Mesenchymal stem cell (in vitro differentiated cells and primary cell): ENCODE data around the gene REV1.

Source experiments
- DNase-seq: peaks from one replicate; pipeline ENCODE4 v3.0.0-alpha.2; 2013
- H2AFZ ChIP-seq: one replicate; pipeline ENCODE4 v1.6.1; 2013; ENCODE audit warnings: low read depth, mild to moderate bottlenecking, control low read depth, inconsistent platforms, low read length, moderate library complexity
- H2AK5ac ChIP-seq: 2 replicates; pipeline ENCODE4 v1.6.1; 2013; ENCODE audit warnings: low read length, moderate library complexity, mild to moderate bottlenecking, inconsistent platforms; ENCODE audit not compliant: severe bottlenecking
- H2BK120ac ChIP-seq: one replicate; pipeline ENCODE4 v1.6.1; 2013; ENCODE audit warnings: low read depth, mild to moderate bottlenecking, inconsistent platforms, low read length, moderate library complexity
- H2BK12ac ChIP-seq, 2 experiments: one replicate each; pipeline ENCODE4 v1.6.1; 2013; ENCODE audit warnings: inconsistent platforms in 2 of 2, low read length in 2 of 2, mild to moderate bottlenecking in 2 of 2, moderate library complexity in 2 of 2, control low read depth in 1 of 2
- H2BK15ac ChIP-seq: one replicate; pipeline ENCODE4 v1.6.1; 2013; ENCODE audit warnings: mild to moderate bottlenecking, low read depth, inconsistent platforms; ENCODE audit not compliant: poor library complexity, severe bottlenecking
- H2BK5ac ChIP-seq: 2 replicates; pipeline ENCODE4 v1.6.1; 2013; ENCODE audit warnings: low read depth, mild to moderate bottlenecking, low read length, control low read depth, inconsistent platforms; ENCODE audit not compliant: poor library complexity, severe bottlenecking
- H3K14ac ChIP-seq, 2 experiments: one replicate each; pipeline ENCODE4 v1.6.1; 2013; ENCODE audit warnings: inconsistent platforms in 2 of 2, low read length in 2 of 2, control low read depth in 1 of 2, mild to moderate bottlenecking in 1 of 2, moderate library complexity in 1 of 2
- H3K18ac ChIP-seq, 2 experiments: one replicate each; pipeline ENCODE4 v1.6.1; 2013; ENCODE audit warnings: inconsistent platforms in 2 of 2, low read length in 2 of 2, control low read depth in 1 of 2, low read depth in 1 of 2, mild to moderate bottlenecking in 1 of 2
- H3K23ac ChIP-seq, 2 experiments: one replicate each; pipeline ENCODE4 v1.6.1; 2013; ENCODE audit warnings: inconsistent platforms in 2 of 2, low read length in 2 of 2, mild to moderate bottlenecking in 2 of 2, moderate library complexity in 2 of 2, control low read depth in 1 of 2
- H3K27ac ChIP-seq: 2 replicates; pipeline ENCODE4 v1.5.1; 2013; ENCODE audit warnings: mild to moderate bottlenecking, moderate library complexity, low read length, control low read depth, inconsistent platforms; ENCODE audit not compliant: poor library complexity, severe bottlenecking
- H3K27me3 ChIP-seq, 2 experiments: 2 replicates each; pipeline versions ENCODE4 v1.6.1 to v1.7.0; 2013; ENCODE audit warnings: low read length in 2 of 2, mild to moderate bottlenecking in 2 of 2, moderate library complexity in 2 of 2, control low read depth in 1 of 2, inconsistent platforms in 1 of 2; ENCODE audit not compliant: control insufficient read depth in 1 of 2, insufficient read depth in 1 of 2
- H3K36me3 ChIP-seq, 2 experiments: 2 replicates each; pipeline versions ENCODE4 v1.6.1 to v1.7.0; 2013; ENCODE audit warnings: low read length in 2 of 2, control low read depth in 1 of 2, inconsistent platforms in 1 of 2, low read depth in 1 of 2, mild to moderate bottlenecking in 1 of 2; ENCODE audit not compliant: insufficient read depth in 2 of 2, control insufficient read depth in 1 of 2
- H3K4ac ChIP-seq, 2 experiments: one replicate each; pipeline ENCODE4 v1.6.1; 2013; ENCODE audit warnings: inconsistent platforms in 2 of 2, low read length in 2 of 2, mild to moderate bottlenecking in 2 of 2, moderate library complexity in 2 of 2, control low read depth in 1 of 2, low read depth in 1 of 2
- H3K4me1 ChIP-seq: 2 replicates; pipeline ENCODE4 v1.6.1; 2013; ENCODE audit warnings: low read depth, low read length, control low read depth; ENCODE audit not compliant: control insufficient read depth, insufficient read depth
- H3K4me2 ChIP-seq: 2 replicates; pipeline ENCODE4 v1.6.1; 2013; ENCODE audit warnings: low read length, mild to moderate bottlenecking, inconsistent platforms; ENCODE audit not compliant: poor library complexity, severe bottlenecking
- H3K4me3 ChIP-seq, 2 experiments: 2 replicates each; pipeline versions ENCODE4 v1.5.1 to v1.7.0; 2013; ENCODE audit warnings: low read length in 2 of 2, mild to moderate bottlenecking in 2 of 2, control low read depth in 1 of 2, low read depth in 1 of 2; ENCODE audit not compliant: insufficient read depth in 1 of 2
- H3K79me1 ChIP-seq: replicated peaks from 2 replicates; pipeline ENCODE4 v1.6.1; 2013; ENCODE audit warnings: mild to moderate bottlenecking, control low read depth, low read length, inconsistent platforms; ENCODE audit not compliant: poor library complexity, severe bottlenecking
- H3K9ac ChIP-seq: 2 replicates; pipeline ENCODE4 v1.7.0; 2013; ENCODE audit warnings: mild to moderate bottlenecking, low read length, moderate library complexity
- H3K9me3 ChIP-seq: 2 replicates; pipeline ENCODE4 v1.7.0; 2013; ENCODE audit warnings: mild to moderate bottlenecking, low read length; ENCODE audit not compliant: control insufficient read depth
- H4K8ac ChIP-seq: one replicate; pipeline ENCODE4 v1.6.1; 2013; ENCODE audit warnings: inconsistent platforms, mild to moderate bottlenecking, low read length, moderate library complexity
- H4K91ac ChIP-seq: one replicate; pipeline ENCODE4 v1.6.1; 2013; ENCODE audit warnings: mild to moderate bottlenecking, low read length, inconsistent platforms
- WGBS: methylation state at CpG from one replicate; pipeline ENCODE4 v1.1.7; 2013; ENCODE audit warnings: mixed read lengths; 5-methylcytosine and 5-hydroxymethylcytosine counted together

Gene REV1

DNA sequence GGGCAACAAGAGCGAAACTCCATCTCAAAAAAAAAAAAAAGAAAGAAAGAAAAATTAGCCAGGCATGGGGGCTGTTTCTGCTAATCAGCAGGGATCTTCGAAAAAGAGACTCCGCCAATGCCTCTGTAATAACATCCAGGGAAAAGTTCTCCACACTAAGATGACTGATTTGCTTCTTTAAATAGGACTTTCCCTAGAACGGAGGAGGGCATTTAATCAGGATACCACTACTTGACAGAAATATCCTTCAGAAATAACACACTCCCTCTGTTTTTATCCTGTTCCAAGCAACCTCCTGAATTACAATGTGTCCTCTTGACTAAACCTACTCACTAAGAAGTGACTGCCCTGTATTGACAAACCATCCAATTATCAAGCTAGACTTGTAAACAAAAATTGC, 21.7 kb downstream of the REV1 start:
- no peaks in the 10 kb centered on the region for H3K9me3 ChIP-seq
- H3K23ac ChIP-seq = no peak overlapping the region
- H3K4me1 ChIP-seq = no peaks in the 10 kb centered on the region
- H2BK120ac ChIP-seq = no peak overlapping the region
- no peak overlapping the region for H3K4me3 ChIP-seq
- H3K14ac ChIP-seq = no peak overlapping the region
- no peak overlapping the region for H2AFZ ChIP-seq
- H4K8ac ChIP-seq = no peak overlapping the region
- H3K4me2 ChIP-seq = no peak overlapping the region
- DNase-seq = no peak
- H2BK12ac ChIP-seq = no peak overlapping the region
- H3K79me1 ChIP-seq = peaks cover 15% of the 10 kb centered on the region
- H2BK5ac ChIP-seq = no peak overlapping the region
- H3K4ac ChIP-seq = no peak overlapping the region
- H2AK5ac ChIP-seq = no peak overlapping the region
- H3K9ac ChIP-seq = no peak overlapping the region
- WGBS = 92% methylated on average over 3 of the region's 4 CpGs
- no peak overlapping the region for H3K27ac ChIP-seq
- H4K91ac ChIP-seq = no peak overlapping the region
- no peaks in the 10 kb centered on the region for H3K27me3 ChIP-seq
- peaks cover 2 to 5% of the 10 kb centered on the region in 2 experiments for H3K36me3 ChIP-seq
- no peak overlapping the region for H3K18ac ChIP-seq
- H2BK15ac ChIP-seq = no peak overlapping the region

DNA sequence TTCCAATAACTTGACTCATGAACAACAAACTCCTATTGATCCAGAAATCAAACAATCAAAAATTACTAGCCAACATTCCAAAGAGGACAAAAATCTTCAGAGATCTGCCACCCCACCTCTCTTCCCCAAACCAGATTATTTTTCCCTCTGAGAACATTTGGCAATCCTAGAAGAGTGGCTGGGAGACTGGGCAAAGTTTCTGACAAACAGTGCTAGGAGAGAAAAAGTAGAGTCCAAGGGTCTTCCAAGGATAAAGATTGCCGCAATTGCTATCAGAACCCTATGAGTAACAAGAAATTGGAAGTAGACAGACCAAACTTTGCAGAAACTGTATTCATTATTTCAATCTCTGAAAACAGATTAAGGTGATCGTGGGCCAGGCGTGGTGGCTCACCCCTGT, 22.4 kb downstream of the REV1 start:
- Histone ChIP-seq H2BK5ac (no peak overlapping the region), H2AFZ (no peak overlapping the region), H2BK15ac (no peak overlapping the region), H3K36me3 (peaks cover 3 to 6% of the 10 kb centered on the region in 2 experiments), H3K27ac (no peak overlapping the region), H3K79me1 (peaks cover 13% of the 10 kb centered on the region), H4K91ac (no peak overlapping the region), H3K9me3 (peaks cover under 1% of the 10 kb centered on the region), H3K23ac (no peak overlapping the region), H3K9ac (no peak overlapping the region), H2AK5ac (no peak overlapping the region), H3K4me2 (no peak overlapping the region), H2BK120ac (no peak overlapping the region), H3K4me3 (no peak overlapping the region), H3K4me1 (no peaks in the 10 kb centered on the region), H3K14ac (no peak overlapping the region), H3K4ac (no peak overlapping the region), H3K18ac (no peak overlapping the region), H4K8ac (no peak overlapping the region), H3K27me3 (no peaks in the 10 kb centered on the region), H2BK12ac (no peak overlapping the region)
- DNase-seq = no peak
- WGBS = 98% methylated on average over 3 of the region's 3 CpGs

DNA sequence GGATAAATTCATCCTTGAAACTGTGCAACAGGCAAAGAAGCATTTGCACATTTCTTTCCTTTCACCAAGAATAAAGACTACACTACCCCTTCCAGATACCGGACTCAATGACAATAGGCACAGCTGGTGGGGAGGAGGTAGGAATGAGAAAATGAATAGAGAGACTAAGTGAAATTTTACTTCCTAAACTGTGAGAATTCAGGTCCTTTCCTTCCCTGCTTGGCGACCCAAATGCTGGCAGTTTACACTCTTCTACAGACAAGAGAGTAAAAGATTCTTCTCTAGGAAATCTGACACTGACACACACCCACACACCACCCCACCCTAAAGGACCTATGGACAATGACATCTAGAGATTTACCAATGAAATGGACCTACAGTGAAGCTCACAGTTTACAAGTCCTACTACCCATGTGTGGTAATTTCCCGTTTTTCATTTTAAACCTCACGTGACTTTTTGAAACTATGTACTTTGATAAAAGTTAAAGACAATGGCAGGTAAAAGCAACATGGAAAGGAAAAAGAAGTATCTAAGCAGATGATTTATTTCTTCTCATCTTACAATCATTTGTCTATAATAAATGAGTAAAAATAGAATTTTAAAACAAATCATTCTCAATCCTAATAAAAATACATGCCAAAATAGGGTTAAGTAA, 27.9 kb downstream of the REV1 start:
- H3K27me3 ChIP-seq = no peaks in the 10 kb centered on the region
- H2BK5ac ChIP-seq = no peak overlapping the region

DNA sequence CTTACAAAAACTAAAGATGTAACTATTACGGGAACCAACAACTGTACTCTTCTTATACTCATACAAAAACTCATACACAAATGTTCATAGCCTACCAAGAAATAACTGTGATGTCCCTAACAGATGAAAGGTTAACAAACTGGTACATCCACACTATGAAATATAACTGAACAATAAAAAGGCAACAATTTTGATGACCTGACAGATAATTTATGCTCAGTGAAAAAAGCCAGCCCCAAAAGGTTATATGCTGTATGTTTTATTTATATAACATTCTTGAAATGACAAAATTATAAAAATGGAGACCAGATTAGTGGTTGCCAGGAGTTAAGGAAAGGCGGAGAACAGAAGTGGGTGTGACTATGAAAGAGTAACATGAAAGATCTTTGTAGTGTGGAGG, 31.3 kb downstream of the REV1 start:
- Histone ChIP-seq H3K9me3 (peaks cover 10% of the 10 kb centered on the region), H3K4me2 (no peak overlapping the region), H3K4me3 (no peak overlapping the region), H3K18ac (no peak overlapping the region), H3K4ac (no peak overlapping the region), H2BK5ac (no peak overlapping the region), H3K36me3 (peaks cover 11 to 76% of the 10 kb centered on the region in 2 experiments), H3K27ac (no peak overlapping the region), H2AFZ (no peak overlapping the region), H2BK120ac (no peak overlapping the region), H3K79me1 (peaks cover 24% of the 10 kb centered on the region), H2AK5ac (no peak overlapping the region), H3K27me3 (no peaks in the 10 kb centered on the region), H3K9ac (no peak overlapping the region), H4K8ac (no peak overlapping the region), H3K4me1 (no peaks in the 10 kb centered on the region), H2BK15ac (no peak overlapping the region), H4K91ac (no peak overlapping the region), H3K14ac (no peak overlapping the region), H2BK12ac (no peak overlapping the region), H3K23ac (no peak overlapping the region)
- no peak for DNase-seq
- WGBS = 96% methylated on average over 2 of the region's 2 CpGs

More for the DNA sequence above, 27.9 kb downstream of the REV1 start:
- Histone ChIP-seq H3K23ac (no peak overlapping the region), H3K4me2 (no peak overlapping the region), H3K27ac (no peak overlapping the region), H3K36me3 (peaks cover 13 to 50% of the 10 kb centered on the region in 2 experiments), H2AFZ (no peak overlapping the region), H3K9ac (no peak overlapping the region), H2AK5ac (no peak overlapping the region), H3K18ac (no peak overlapping the region), H3K4me1 (no peaks in the 10 kb centered on the region), H3K4me3 (no peak overlapping the region), H2BK12ac (no peak overlapping the region), H3K14ac (no peak overlapping the region), H3K79me1 (peaks cover 21% of the 10 kb centered on the region), H2BK120ac (no peak overlapping the region), H3K9me3 (peaks cover 10% of the 10 kb centered on the region), H2BK15ac (no peak overlapping the region), H3K4ac (no peak overlapping the region), H4K91ac (no peak overlapping the region), H4K8ac (no peak overlapping the region)
- DNase-seq = no peak
- 42% methylated on average over 1 of the region's 4 CpGs for WGBS
